Esophagus muscularis mucosa (tissue), 3 donors: ENCODE results near the gene MYO1D.

Experiments
- POLR2A ChIP-seq: fragments of 450-650 bp; IDR thresholded peaks from one replicate; pipeline ENCODE4 v1.6.1; 2017; ENCODE audit warnings: antibody characterized with exemption, moderate library complexity, mild to moderate bottlenecking, low read depth
- POLR2AphosphoS5 ChIP-seq, 2 donors: sonication (generic); formaldehyde crosslinking; IDR thresholded peaks; one replicate each; pipeline ENCODE4 v1.6.1; 2017; ENCODE audit warnings: antibody characterized with exemption in 2 of 2
- TF ChIP-seq, protein P1 (sequence below), 3 experiments: fragments of 200-600 bp in 2 of 3; fragments of 450-650 bp in 1 of 3; sonication (generic) in 2 of 3; IDR thresholded peaks; one replicate each; pipeline ENCODE4 v1.5.1; 2017 to 2019; ENCODE audit warnings: antibody characterized with exemption in 3 of 3, mild to moderate bottlenecking in 2 of 3, moderate library complexity in 1 of 3

DNA sequence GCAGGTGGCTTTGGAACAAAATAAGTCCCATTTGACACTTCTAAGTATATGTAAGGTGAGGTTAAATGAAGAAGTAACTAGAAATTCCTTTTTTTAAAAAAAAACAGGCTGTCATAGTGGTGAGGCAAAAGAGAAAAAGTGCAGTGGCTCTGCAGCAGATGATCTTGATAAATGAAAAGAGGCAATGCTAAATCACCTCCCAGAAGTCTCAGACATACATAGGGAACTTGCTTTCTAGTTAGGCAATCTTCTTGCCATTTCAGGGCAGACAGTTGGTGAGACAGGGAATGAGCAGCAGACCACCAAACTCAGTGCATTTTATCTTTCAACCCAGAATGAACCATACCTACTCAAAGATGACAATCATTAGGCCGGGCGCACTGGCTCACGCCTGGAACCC is 90.8 kb downstream of the MYO1D start:
- TF ChIP-seq, protein P1, sequence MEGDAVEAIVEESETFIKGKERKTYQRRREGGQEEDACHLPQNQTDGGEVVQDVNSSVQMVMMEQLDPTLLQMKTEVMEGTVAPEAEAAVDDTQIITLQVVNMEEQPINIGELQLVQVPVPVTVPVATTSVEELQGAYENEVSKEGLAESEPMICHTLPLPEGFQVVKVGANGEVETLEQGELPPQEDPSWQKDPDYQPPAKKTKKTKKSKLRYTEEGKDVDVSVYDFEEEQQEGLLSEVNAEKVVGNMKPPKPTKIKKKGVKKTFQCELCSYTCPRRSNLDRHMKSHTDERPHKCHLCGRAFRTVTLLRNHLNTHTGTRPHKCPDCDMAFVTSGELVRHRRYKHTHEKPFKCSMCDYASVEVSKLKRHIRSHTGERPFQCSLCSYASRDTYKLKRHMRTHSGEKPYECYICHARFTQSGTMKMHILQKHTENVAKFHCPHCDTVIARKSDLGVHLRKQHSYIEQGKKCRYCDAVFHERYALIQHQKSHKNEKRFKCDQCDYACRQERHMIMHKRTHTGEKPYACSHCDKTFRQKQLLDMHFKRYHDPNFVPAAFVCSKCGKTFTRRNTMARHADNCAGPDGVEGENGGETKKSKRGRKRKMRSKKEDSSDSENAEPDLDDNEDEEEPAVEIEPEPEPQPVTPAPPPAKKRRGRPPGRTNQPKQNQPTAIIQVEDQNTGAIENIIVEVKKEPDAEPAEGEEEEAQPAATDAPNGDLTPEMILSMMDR (IDR thresholded peaks at IDR 0.05) = no peak
- TF ChIP-seq POLR2AphosphoS5 (IDR thresholded peaks at IDR 0.05) (no peak), POLR2A (no peak)
